Midbrain (tissue), 1 donor: ENCODE data around the gene INTS7.
A peak's percentile ranks its signal among the peaks of the same experiment; 100 is the strongest.
"Not testable (repeated sequence)": the region's sequence is repeated elsewhere in the genome, so short reads cannot be mapped to it uniquely, and the experiment has no call there.

ENCODE experiments used
- DNase-seq: peaks from one replicate; lab custom pipeline; 2025; lab: John Stamatoyannopoulos, UW

The INTS7 gene

GRCh38 chr1:212035835-212036605, 663 bp upstream of the INTS7 start:
- DNase-seq = no peak

GRCh38 chr1:212034516-212035122, 738 bp downstream of the INTS7 start:
- no peak for DNase-seq

- DNase-seq = no peak
Observed at GRCh38 chr1:212030936-212031528, 4.3 kb downstream of the INTS7 start.

GRCh38 chr1:212027727-212028126, 7.6 kb downstream of the INTS7 start:
- not testable (repeated sequence) for DNase-seq

GRCh38 chr1:212024469-212025149, 10.7 kb downstream of the INTS7 start:
- no peak for DNase-seq

- not testable (repeated sequence) for DNase-seq
Observed at GRCh38 chr1:212022908-212023307, 12.4 kb downstream of the INTS7 start.

DNA sequence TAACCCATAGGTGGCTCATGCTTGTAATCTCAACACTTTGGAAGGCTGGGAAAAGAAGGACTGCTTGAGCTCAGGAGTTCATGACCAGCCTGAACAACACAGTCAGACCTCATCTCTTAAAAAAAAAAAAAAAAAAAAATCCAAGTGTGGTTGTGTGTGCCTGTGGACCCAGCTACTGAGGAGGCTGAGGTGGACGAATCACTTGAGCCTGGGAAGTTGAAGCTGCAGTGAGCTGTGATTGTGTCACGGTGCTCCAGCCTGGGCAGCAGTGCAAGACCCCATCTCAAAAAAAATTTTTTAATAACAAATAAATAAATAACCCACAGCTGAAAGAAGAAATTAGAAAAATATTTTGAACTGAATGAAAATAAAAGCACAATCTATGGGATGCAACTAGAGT, 13.8 kb downstream of the INTS7 start:
- DNase-seq = no peak

DNA sequence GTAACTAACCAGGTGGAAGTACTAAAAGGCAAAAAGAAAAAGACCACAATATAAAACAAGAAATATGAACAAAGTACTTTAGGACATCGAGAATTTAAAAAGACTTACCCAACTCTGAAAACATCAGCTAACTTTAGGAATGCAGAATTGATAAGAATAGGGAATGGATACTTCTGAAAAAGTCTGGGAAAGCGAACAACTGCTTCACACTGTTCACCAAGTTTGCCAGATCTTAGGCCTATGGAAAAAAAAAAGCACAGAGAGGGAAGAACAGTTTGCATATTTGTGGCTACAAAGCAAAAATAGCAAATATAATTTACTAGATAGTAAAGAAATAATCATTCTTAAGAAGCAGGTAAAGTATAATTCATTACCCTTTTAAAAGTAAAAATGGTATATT, 14.4 kb downstream of the INTS7 start:
- DNase-seq = no peak

- no peak for DNase-seq
Observed at GRCh38 chr1:212013672-212014071, 21.7 kb downstream of the INTS7 start.

GRCh38 chr1:212012034-212012740, 23.2 kb downstream of the INTS7 start:
- peak; percentile 67 for DNase-seq

DNA sequence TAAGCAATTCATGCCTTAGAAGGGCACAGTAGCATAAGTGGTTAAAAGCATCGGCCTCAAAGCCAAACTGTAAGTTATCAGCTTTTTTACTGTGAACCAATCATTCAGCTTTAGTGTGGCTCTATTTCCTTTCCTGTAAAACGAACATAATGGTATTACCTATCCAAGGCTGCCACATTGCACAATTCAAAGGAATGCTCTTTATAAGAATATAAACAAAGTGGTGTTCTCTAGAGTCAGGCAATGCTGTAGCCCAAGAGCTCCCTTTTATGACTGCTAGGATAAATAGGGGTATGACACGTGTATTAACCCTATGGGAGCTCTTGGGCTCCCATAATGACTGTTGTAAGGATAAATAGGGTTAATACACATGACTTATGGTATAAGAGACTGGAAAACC, 25.4 kb downstream of the INTS7 start:
- DNase-seq = no peak

DNA sequence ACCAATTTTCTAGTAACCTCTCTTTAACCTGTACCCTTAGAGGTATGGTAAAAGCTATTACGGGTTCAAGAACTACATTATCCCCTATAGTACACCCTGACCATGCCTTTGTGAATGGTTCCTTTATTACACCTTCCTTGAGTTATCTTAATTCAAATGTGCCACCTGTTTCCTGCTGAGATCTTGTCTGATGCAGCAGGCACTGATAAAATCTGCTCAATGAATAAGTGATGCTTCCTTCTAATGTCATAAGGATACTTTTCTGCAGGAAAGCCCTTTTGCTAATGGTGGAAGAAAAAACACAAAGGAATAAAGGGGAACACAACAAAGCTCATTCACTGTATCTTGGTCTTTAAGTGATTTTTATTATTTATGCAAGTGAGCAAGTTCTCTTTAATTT, 25.8 kb downstream of the INTS7 start:
- no peak for DNase-seq

DNA sequence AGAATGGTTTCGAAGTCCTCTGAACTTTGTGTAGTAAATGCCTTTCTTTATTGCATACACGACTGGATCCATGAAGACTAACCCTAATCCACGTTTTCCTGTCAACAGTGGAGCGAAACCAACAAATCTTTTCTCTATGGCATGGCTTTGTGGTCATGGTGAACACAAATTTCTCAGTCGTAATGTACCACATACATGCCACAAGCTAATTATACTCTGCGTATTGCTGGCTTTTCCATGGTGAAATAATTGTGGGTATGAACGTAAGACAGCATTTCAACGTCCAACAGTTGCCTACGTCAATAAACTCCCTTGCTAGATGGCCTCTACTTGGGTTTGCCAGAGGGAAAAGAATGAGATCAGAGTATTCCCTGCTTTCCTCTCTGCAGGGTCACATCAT, 27.5 kb downstream of the INTS7 start:
- no peak for DNase-seq

DNA sequence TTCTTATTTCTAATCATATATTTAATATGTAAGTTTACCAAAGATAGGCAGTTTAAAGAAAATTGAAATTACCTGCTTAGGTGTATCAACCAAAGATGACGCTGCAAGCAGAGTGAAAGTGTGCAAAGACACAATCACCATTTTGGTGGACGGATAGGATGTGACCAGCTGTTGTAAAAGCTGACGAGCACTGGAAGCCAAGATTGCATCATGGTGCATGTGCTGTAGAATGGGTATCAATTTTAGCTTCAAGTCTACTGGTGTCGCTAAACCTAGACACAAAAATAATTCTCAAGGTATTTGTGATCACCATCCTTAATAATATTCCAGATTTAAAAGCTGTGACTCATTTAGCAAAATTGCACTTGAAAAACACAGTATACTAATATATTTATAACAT, 28.2 kb downstream of the INTS7 start:
- DNase-seq = no peak

GRCh38 chr1:212004895-212005608, 30.3 kb downstream of the INTS7 start:
- no peak for DNase-seq

DNA sequence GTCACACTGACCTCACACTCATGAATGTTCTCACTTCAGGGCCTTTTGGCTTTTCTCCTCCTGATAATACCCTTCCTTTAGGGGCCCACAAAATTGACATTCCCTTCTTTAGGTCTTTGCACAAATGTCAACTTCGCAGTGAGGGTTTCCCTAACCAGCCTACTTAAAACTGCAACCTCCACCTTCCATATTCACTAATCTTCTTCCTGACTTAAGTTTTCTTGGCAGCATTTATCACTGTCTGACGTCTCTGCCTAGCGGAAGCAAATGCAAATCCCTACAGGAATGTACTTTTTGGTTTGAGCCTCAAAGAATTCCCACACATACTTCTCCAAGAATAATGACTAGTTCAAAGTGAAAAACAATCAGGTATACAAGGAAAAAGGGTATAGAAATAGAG, 32.8 kb downstream of the INTS7 start:
- DNase-seq = no peak

GRCh38 chr1:211997426-211997825, 37.9 kb downstream of the INTS7 start:
- DNase-seq = not testable (repeated sequence)

GRCh38 chr1:211991695-211992094, 43.7 kb downstream of the INTS7 start:
- DNase-seq = no peak

DNA sequence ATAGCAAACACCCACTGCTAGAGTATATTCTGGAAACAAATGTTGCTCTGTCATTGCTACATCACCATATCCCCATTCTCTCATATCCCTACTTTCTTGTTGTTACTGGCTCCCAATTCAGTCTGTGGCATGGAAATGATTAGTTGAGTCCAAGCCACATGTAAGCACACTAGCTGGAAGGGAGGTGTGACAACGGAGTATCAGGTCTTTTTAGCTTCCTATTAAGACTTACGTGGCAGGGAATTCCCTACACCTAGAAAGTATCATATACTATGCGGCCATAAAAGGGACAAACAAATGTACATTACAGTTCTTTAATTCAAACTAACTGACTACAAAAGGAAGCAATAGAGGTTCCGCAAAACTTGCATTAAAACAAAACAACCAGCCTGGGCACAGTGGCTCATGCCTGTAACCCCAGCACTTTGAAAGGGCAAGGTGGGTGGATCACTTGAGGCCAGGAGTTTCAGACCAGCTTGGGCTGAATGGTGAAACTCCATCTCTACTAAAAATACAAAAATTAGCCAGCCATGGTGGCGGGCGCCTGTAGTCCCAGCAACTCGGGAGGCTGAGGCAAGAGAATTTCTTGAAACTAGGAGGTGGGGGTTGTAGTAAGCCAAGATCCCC, 48.6 kb downstream of the INTS7 start:
- DNase-seq = no peak

- DNase-seq = no peak
Observed at GRCh38 chr1:211985556-211986264, 49.6 kb downstream of the INTS7 start.
